Muscle of arm (tissue), 12 donors: ENCODE measurements around the gene CCDC116. TPM values are rescaled to one million over a fixed set of nuclear protein-coding genes. Genes with fewer than 3 reads are reported as not detected.

ENCODE experiments used
- DNase-seq: peaks from one replicate; pipeline ENCODE4 v3.0.0-alpha.2; 2013
- polyA plus RNA-seq, 12 donors: library from polyadenylated mRNA; unstranded; fragments of 120-200 nt; gene quantifications; one replicate each; pipeline ENCODE4 v1.2.1, GENCODE V29; 2013; ENCODE audit not compliant: insufficient read length in 12 of 12

CCDC116 gene
- polyA plus RNA-seq, 12 donors: 0.12 to 0.94 (median 0.45) TPM; not detected in 2

DNA sequence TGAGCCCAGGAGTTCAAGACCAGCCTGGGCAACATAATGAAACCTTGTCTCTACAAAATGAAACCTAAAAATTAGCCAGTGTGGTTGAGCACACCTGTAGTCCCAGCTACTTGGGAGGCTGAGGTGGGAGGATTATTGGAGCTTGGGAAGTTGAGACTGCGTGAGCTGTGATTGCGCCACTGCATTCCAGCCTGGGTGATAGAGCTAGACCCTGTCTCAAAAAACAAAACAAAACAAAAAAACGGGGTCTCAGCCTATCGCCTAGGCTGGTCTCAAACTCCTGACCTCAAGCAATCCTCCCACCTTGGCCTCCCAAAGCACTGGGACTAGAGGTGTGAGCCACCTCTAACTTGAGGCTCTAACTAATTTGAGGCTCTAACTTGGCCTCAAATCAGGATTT lies 46.8 kb downstream of the CCDC116 start:
- no peak for DNase-seq

DNA sequence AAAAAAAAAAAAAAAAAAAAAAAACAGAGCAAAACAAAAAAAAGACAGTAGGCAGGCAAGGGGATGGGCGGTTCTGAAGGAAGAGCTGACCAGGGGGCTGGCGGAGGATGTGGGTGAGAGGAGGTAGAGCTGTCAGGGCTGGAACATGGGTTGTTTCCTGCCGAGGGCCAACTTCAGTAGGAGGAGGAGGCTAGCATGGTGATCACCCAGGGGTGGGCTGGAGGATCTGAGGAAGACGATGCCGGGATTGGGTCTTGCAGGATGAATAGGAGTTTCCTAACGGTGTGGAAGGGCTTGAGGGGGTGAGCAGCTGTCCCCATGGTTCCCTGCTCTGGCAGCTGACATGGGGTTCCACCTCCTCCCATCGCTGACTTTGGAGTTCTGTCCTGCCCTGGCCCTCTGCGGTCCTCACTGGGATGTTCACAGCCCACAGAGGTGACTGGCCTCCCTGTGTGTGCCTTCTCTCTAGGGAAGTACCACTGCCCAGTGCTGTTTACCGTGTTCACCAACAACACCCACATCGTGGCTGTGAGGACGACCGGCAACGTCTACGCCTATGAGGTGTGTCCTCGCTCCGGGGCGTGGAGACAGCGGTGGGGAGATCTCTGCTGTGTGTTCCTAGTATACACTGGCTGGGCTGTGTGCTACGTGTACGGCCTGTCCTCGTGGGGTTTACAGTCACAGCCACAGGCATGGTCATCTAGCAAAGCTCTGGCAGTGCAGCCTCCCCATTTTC lies 48.4 kb downstream of the CCDC116 start:
- no peak for DNase-seq

DNA sequence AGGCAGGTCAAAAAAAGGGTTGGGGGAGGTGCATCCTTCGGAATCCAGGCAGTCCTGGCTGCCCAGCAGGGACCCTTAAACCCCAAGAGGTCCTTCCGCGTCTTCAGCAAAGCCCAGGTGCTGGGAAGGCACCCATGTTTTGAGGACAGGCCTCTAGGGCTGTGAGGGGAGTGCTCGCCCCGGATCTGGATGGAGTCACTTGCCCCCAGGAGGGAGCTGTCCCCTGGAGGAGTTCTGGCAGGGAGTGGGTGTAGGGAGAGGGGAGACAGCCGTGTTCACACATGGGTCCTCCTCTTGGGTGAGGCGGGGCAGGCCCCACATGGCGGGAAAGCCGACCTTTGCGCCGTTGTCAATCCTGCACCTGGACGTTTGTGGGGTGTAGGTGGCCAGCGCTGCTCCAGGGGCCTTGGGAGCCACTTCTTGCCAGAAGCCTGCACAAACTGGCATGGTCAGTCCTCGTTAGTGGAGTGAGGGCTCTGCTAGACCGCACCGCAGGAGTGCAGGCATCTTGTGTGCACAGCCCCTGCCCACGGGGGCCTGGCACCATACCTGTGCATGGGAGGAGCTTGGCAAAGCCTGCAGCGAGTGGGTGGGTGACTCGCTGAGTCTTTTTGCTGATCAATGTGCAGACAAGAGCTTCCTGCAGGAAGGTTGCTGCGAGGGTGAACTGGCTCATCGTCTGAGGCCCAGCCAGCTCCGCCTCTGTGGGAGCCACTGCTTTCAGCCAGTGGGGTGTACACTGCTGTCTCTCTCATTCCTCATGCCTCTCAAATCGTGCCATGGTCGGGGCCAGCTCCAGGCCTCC lies 49.2 kb downstream of the CCDC116 start:
- no peak for DNase-seq

DNA sequence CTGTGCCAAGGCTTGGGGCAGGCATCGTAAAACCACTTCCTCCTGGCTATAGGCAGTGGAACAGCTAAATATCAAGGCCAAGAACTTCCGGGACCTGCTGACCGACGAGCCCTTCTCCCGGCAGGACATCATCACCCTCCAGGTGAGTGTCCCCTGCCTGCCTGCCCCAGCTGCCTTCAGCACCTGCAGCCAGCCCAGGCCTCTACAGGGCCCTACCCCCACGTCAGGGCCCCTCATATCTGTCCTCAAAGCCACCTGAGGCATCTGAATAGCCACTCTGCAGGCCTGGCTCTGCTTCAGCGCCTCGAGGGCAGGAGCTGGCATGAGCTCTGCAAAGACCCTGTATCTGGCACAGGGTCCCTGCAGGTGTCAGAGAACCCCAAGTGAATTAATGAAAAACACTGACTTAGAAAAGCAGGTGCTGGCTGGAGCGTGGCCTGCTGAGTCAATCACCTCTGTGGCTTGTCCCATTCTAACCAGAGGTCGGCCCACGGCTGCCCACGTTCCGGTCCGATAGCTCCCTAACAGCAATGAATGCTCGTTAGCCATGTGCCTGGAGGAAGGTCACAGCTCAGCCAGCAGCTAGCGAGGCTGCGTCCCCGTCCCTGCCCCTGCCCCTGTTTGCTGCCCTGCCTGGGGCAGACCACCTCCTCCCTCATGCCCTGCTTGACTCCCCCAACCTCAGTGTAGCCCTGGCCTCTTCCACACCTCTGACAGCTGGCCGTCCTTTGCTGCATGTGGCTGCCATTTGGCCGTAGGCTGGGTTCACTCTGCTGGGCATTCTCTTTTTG lies 50.0 kb downstream of the CCDC116 start:
- no peak for DNase-seq

DNA sequence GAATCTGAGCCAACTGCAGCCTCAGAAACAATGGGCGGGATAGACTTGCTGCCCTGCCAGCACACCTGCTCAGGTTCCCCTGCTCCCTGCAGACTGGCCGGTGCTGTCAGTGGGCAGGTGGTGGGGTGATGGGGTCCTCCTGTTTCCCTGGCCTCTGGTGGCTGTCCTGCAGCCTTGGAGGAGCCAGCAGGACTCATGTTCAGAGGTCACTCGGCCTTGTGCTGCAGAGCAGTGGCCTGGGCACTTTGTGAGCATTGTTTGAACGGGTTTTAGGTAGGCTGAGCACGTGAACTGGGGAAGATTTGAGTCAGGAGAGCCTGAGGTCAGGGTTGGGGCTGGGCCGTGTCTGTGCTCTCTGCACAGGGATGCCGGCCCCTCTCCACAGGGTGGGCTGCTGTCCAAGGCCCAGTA lies 50.8 kb downstream of the CCDC116 start:
- DNase-seq: no peak

DNA sequence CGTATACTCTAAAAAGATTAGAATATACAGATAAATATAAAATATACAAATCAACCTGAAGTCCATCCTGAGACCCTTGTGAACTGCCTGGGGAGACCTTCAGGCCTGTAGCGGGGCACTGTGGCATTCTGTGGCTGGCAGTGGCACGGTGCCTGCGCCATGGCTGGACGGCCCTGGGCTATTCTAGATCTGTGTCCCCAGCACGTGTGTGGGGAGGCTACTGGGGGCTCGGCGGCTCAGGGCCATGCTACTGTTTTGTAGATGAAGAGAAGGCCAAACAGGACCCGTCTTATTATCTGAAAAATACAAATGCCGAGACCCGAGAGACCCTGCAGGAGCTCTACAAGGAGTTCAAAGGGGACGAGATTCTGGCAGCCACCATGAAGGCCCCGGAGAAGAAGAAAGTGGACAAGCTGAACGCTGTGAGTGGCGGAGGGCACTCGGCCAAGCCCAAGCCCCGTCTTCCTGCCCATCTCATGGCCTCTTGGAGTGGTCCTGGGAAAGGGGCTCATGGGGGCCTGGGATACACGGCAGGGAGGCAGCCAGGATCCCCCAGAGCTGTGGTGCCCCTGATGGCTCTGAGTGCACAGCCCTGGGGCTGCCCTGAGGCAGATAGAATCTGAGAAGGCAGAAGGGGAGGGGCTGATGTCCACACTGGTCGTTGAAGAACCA lies 52.1 kb downstream of the CCDC116 start:
- DNase-seq: no peak

DNA sequence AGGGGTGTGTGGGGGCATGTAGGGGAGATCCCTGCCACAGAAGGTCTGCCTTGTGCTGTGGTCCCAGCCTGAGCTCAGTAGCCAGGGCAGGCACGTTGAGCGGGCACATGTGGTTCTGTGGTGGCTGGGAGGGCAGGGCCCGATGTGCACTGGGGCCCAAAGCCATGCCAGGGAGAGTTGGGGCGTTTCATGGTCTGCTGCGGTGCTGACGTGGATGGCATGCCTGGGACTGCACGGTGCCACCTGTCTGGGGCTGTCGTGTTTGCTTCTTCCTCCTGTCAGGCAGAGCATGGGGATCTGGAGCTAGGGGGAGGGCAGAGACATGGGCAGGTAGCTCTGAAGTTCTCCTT lies 52.6 kb downstream of the CCDC116 start:
- DNase-seq: no peak

DNA sequence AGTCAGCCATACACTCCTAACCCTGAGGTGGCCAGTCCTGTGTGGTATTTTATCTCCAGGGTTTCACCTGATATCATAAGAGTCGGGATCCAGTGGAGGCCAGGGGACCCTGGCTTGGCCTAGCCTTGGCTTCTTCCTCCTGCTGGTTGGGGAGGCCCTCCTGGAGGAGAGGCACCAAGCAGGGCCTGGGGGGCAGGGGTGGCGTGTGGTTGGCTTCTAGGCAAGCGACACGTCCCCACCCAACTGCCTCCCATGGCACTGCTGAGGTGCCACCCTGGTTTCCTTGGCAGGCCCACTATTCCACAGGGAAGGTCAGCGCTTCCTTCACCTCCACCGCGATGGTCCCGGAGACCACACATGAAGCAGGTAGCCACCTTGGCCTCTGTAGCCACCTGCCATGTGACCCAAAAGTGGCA lies 53.6 kb downstream of the CCDC116 start:
- no peak for DNase-seq

Other genes with a start within 250 kb of the CCDC116 start
- gene RIMBP3B, start 249.0 kb upstream of the CCDC116 start, polyA plus RNA-seq: under 1 TPM in 3 of 12 donors, not detected in 9; 0.05 to 0.13 (median 0.10) TPM
- gene HIC2, start 215.4 kb upstream of the CCDC116 start, polyA plus RNA-seq: 10 to 100 TPM in 2 of 12 donors, 1 to 10 TPM in 9, not detected in 1; 3.2 to 11.3 (median 4.8) TPM
- 1 to 10 TPM in 2 of 12 donors, under 1 TPM in 8, not detected in 2; 0.27 to 2.5 (median 0.49) TPM for gene TMEM191C, start 165.4 kb upstream of the CCDC116 start, polyA plus RNA-seq
- under 1 TPM in 10 of 12 donors, not detected in 2; 0.10 to 0.84 (median 0.32) TPM for gene RIMBP3C, start 81.3 kb upstream of the CCDC116 start, polyA plus RNA-seq
- gene UBE2L3, start 65.0 kb upstream of the CCDC116 start, polyA plus RNA-seq: 10 to 100 TPM in 11 of 12 donors, not detected in 1; 36.3 to 47.9 (median 42.0) TPM
- gene YDJC, start 2.7 kb upstream of the CCDC116 start, polyA plus RNA-seq: 1 to 10 TPM in 10 of 12 donors, not detected in 2; 2.8 to 7.8 (median 3.4) TPM
- gene SDF2L1, start 9.5 kb downstream of the CCDC116 start, polyA plus RNA-seq: 10 to 100 TPM in 1 of 12 donors, 1 to 10 TPM in 10, not detected in 1; 4.1 to 15.9 (median 7.2) TPM
- 10 to 100 TPM in 11 of 12 donors, not detected in 1; 25.5 to 43.5 (median 28.5) TPM for gene PPIL2, start 33.3 kb downstream of the CCDC116 start, polyA plus RNA-seq
- gene YPEL1, start 103.0 kb downstream of the CCDC116 start, polyA plus RNA-seq: 10 to 100 TPM in 10 of 12 donors, not detected in 2; 12.1 to 25.4 (median 20.0) TPM
- 100 to 1,000 TPM in 10 of 12 donors, 10 to 100 TPM in 1, not detected in 1; 94.7 to 154 (median 145) TPM for gene MAPK1, start 234.9 kb downstream of the CCDC116 start, polyA plus RNA-seq